K562 (cell line): Measurements from ENCODE around the gene WDR27. TPM values are rescaled to one million over a fixed set of nuclear protein-coding genes. Genes with fewer than 3 reads are reported as not detected.

Experiments used
- polyA plus RNA-seq, 8 experiments: library from polyadenylated mRNA; depleted of rRNA in 4 of 8; stranded (reverse) in 5 of 8; unstranded in 3 of 8; fragments of >200 nt; fragmentation: Nextera tagmentation in 2 of 8; fragmentation: Illumina TruSeq in 1 of 8; extraction: Ambion mirVana in 2 of 8; extraction: Trizol in 1 of 8; gene quantifications; 2 replicates each; pipeline versions ENCODE4 v1.2.1 to v1.2.3, GENCODE V29; 2011 to 2014; ENCODE audit warnings: inconsistent platforms in 1 of 8, missing spikeins in 1 of 8
- total RNA-seq, 7 experiments: library from RNA; depleted of rRNA in 6 of 7; stranded (reverse); fragments of >200 nt in 6 of 7; fragmentation: Illumina TruSeq in 2 of 7; extraction: Trizol in 2 of 7; gene quantifications; 2 replicates each; pipeline versions ENCODE4 v1.2.1 to v1.2.3, GENCODE V29; 2011 to 2021; ENCODE audit warnings: low replicate concordance in 1 of 7
- TF ChIP-seq, protein P1 (sequence below): fragments of 450-650 bp; IDR thresholded peaks from 2 replicates; pipeline ENCODE4 v1.6.1; 2016; ENCODE audit warnings: mild to moderate bottlenecking, moderate library complexity

The WDR27 gene
- total and polyA plus RNA-seq, 9 of the 15 experiments (the other 6 are each of a cell fraction or from before 2014, with no cell fraction given): 4.3 to 77.2 (median 22.7) TPM

DNA sequence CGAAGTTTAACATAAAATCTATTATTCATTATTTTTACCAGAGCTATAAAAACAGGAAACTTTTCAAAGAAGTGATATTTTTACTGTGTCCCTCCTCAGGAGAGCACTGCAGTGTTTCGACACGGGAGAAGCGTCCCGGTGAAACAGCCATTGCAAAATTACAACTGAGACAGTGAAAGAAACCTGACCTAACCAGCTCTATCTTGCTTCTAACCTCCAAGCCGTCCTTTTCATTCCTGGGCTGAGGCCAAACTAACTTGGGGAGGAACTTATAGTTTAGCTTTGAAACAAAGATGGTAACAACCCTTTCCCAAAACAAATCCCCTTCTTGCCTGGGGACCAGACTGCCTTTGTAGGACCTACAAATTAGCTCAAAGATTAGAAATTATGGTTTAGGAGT is 79.2 kb downstream of the WDR27 start (continued):
- TF ChIP-seq, protein P1, sequence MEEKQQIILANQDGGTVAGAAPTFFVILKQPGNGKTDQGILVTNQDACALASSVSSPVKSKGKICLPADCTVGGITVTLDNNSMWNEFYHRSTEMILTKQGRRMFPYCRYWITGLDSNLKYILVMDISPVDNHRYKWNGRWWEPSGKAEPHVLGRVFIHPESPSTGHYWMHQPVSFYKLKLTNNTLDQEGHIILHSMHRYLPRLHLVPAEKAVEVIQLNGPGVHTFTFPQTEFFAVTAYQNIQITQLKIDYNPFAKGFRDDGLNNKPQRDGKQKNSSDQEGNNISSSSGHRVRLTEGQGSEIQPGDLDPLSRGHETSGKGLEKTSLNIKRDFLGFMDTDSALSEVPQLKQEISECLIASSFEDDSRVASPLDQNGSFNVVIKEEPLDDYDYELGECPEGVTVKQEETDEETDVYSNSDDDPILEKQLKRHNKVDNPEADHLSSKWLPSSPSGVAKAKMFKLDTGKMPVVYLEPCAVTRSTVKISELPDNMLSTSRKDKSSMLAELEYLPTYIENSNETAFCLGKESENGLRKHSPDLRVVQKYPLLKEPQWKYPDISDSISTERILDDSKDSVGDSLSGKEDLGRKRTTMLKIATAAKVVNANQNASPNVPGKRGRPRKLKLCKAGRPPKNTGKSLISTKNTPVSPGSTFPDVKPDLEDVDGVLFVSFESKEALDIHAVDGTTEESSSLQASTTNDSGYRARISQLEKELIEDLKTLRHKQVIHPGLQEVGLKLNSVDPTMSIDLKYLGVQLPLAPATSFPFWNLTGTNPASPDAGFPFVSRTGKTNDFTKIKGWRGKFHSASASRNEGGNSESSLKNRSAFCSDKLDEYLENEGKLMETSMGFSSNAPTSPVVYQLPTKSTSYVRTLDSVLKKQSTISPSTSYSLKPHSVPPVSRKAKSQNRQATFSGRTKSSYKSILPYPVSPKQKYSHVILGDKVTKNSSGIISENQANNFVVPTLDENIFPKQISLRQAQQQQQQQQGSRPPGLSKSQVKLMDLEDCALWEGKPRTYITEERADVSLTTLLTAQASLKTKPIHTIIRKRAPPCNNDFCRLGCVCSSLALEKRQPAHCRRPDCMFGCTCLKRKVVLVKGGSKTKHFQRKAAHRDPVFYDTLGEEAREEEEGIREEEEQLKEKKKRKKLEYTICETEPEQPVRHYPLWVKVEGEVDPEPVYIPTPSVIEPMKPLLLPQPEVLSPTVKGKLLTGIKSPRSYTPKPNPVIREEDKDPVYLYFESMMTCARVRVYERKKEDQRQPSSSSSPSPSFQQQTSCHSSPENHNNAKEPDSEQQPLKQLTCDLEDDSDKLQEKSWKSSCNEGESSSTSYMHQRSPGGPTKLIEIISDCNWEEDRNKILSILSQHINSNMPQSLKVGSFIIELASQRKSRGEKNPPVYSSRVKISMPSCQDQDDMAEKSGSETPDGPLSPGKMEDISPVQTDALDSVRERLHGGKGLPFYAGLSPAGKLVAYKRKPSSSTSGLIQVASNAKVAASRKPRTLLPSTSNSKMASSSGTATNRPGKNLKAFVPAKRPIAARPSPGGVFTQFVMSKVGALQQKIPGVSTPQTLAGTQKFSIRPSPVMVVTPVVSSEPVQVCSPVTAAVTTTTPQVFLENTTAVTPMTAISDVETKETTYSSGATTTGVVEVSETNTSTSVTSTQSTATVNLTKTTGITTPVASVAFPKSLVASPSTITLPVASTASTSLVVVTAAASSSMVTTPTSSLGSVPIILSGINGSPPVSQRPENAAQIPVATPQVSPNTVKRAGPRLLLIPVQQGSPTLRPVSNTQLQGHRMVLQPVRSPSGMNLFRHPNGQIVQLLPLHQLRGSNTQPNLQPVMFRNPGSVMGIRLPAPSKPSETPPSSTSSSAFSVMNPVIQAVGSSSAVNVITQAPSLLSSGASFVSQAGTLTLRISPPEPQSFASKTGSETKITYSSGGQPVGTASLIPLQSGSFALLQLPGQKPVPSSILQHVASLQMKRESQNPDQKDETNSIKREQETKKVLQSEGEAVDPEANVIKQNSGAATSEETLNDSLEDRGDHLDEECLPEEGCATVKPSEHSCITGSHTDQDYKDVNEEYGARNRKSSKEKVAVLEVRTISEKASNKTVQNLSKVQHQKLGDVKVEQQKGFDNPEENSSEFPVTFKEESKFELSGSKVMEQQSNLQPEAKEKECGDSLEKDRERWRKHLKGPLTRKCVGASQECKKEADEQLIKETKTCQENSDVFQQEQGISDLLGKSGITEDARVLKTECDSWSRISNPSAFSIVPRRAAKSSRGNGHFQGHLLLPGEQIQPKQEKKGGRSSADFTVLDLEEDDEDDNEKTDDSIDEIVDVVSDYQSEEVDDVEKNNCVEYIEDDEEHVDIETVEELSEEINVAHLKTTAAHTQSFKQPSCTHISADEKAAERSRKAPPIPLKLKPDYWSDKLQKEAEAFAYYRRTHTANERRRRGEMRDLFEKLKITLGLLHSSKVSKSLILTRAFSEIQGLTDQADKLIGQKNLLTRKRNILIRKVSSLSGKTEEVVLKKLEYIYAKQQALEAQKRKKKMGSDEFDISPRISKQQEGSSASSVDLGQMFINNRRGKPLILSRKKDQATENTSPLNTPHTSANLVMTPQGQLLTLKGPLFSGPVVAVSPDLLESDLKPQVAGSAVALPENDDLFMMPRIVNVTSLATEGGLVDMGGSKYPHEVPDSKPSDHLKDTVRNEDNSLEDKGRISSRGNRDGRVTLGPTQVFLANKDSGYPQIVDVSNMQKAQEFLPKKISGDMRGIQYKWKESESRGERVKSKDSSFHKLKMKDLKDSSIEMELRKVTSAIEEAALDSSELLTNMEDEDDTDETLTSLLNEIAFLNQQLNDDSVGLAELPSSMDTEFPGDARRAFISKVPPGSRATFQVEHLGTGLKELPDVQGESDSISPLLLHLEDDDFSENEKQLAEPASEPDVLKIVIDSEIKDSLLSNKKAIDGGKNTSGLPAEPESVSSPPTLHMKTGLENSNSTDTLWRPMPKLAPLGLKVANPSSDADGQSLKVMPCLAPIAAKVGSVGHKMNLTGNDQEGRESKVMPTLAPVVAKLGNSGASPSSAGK: no peak
